Psoas muscle (tissue), 8 donors: ENCODE measurements around the gene MCOLN1. TPM values are rescaled to one million over a fixed set of nuclear protein-coding genes. Genes with fewer than 3 reads are reported as not detected.

Source experiments
- ATAC-seq, 4 donors: fragments of 200-7000 bp; cut with Tn5 transposase; one replicate each; pipeline ENCODE4 v1.9.1; 2020; ENCODE audit warnings: moderate library complexity in 3 of 4, mild to moderate bottlenecking in 2 of 4
- DNase-seq, 2 donors: peaks; one replicate each; pipeline ENCODE4 v3.0.0-alpha.2; 2020
- H3K27ac ChIP-seq: fragments of 200-600 bp; one replicate; pipeline ENCODE4 v1.8.0; 2022
- H3K27me3 ChIP-seq, 3 donors: fragments of 200-600 bp in 1 of 3; one replicate each; pipeline versions ENCODE4 v1.6.1 to v1.8.0; 2013 to 2022; ENCODE audit warnings: low read length in 2 of 3, mild to moderate bottlenecking in 2 of 3, moderate library complexity in 1 of 3; ENCODE audit not compliant: insufficient read depth in 3 of 3
- H3K36me3 ChIP-seq, 2 donors: fragments of 200-600 bp in 1 of 2; one replicate each; pipeline versions ENCODE4 v1.6.1 to v1.8.0; 2013 to 2022; ENCODE audit warnings: low read depth in 1 of 2, mild to moderate bottlenecking in 1 of 2, moderate library complexity in 1 of 2; ENCODE audit not compliant: insufficient read depth in 1 of 2
- H3K4me1 ChIP-seq: fragments of 200-600 bp; one replicate; pipeline ENCODE4 v1.8.0; 2022
- H3K4me3 ChIP-seq: fragments of 200-600 bp; one replicate; pipeline ENCODE4 v1.8.0; 2022; ENCODE audit warnings: mild to moderate bottlenecking
- H3K9me3 ChIP-seq: fragments of 200-600 bp; one replicate; pipeline ENCODE4 v1.8.0; 2022
- WGBS, 3 donors: extraction: QIAGEN DNeasy Blood & Tissue Kit; methylation state at CpG; one replicate each; pipeline versions ENCODE4 v1.1.6 to v1.1.7; 2013; 5-methylcytosine and 5-hydroxymethylcytosine counted together
- intact Hi-C, 2 donors: fragments of 100-400 bp; cut with DNase I; formaldehyde crosslinking; loops; one replicate each; pipeline versions ENCODE4 v1.11.0 to v1.14.2; 2022
- polyA plus RNA-seq, 3 donors: library from polyadenylated mRNA; stranded (reverse); fragments of 200-250 nt; gene quantifications; one replicate each; pipeline ENCODE4 v1.2.3, GENCODE V29; 2013
- total RNA-seq, 4 donors: library from RNA; stranded (reverse); fragmentation: NEBNext Ultra II Directional in 2 of 4; extraction: Animal tissue kit (Norgen Biotek cat#: 25700) in 2 of 4; gene quantifications; one replicate each; pipeline versions ENCODE4 v1.2.1 to v1.2.4, GENCODE V29; 2021 to 2023
- TF ChIP-seq, protein P1 (sequence below): fragments of 200-600 bp; IDR thresholded peaks from one replicate; pipeline ENCODE4 v1.8.0; 2022; ENCODE audit warnings: antibody characterized with exemption
- donor health status: healthy with polysubstance abuse.
- donor health status: DM: no; HTN: no; CAD: no; lungs with moderate emphysema.
- donor health status: Bipolar disorder and iron deficiency.
- donor health status: healthy.
- donor health status: DM: yes; HTN: yes; CAD: no.
- donor health status: DM: no; HTN: no; CAD: no.
- donor health status: DM: no; HTN: no; CAD: no.
- donor health status: DM: yes; HTN: yes; CAD: no.

Gene MCOLN1
- total and polyA plus RNA-seq, 7 donors: 15.4 to 28.6 (median 17.8) TPM

DNA sequence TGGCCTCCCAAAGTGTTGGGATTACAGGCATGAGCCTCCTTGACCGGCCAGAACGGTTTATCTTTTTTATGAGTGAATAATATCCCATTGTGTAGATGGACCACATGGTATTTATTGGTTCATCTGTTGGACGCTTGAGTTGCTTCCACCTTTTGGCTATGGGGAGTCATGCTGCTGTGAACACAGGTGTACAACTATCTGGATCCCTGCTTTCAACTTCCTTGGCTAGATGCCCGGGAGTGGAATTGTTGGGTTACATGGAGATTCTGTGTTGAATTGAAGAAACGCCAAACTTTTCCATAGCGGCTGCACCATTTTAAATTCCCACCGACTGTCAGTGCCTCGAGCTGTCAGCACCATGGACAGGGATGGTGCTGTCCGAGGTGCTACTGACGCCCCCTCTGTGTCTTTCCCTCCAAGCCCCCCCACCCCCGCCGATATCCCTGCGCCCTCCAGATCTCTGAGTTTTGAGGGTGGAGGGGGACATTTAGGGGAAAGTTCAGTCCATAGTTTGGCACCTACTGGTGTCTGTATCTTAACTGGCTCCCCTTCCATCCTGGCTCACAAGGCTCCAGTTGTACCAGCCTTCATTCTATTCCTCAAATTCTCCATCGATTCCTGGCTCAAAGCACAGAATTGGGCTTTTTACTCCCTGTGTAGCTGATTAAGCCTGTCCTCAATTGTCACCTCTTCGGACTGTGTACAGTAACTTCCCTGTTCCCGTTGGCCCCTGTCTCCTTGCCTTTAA lies 40.4 kb downstream of the MCOLN1 start:
- intact Hi-C loops: no loop called here
- Histone ChIP-seq H3K27ac (no peak overlapping the region), H3K36me3 (peaks cover 3 to 41% of the 10 kb centered on the region in 2 donors), H3K27me3 (no peaks in the 10 kb centered on the region), H3K4me3 (no peak overlapping the region), H3K9me3 (no peaks in the 10 kb centered on the region), H3K4me1 (no peaks in the 10 kb centered on the region)
- TF ChIP-seq, protein P1, sequence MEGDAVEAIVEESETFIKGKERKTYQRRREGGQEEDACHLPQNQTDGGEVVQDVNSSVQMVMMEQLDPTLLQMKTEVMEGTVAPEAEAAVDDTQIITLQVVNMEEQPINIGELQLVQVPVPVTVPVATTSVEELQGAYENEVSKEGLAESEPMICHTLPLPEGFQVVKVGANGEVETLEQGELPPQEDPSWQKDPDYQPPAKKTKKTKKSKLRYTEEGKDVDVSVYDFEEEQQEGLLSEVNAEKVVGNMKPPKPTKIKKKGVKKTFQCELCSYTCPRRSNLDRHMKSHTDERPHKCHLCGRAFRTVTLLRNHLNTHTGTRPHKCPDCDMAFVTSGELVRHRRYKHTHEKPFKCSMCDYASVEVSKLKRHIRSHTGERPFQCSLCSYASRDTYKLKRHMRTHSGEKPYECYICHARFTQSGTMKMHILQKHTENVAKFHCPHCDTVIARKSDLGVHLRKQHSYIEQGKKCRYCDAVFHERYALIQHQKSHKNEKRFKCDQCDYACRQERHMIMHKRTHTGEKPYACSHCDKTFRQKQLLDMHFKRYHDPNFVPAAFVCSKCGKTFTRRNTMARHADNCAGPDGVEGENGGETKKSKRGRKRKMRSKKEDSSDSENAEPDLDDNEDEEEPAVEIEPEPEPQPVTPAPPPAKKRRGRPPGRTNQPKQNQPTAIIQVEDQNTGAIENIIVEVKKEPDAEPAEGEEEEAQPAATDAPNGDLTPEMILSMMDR: no peak
- WGBS, 3 donors: 51 to 54% (median 52%) methylated on average over 16 of the region's 16 CpGs
- ATAC-seq (no peak), DNase-seq (no peak)

DNA sequence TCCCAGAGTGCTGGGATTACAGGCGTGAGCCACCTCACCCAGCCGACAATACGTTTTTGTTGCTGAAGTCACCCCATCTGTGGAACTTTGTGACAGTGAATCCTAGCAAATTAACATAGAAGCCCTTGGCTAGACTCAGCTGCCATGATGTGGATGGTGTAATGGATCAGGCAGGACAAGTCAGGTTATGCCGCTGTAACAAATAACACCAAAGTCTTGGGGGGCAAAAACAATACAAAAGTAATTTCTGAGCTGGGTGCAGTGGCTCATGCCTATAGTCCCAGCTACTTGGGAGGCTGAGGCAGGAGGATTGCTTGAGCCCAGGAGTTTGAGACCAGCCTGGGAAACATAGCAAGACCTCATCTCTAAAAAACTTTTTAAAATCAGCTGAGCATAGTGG lies 42.4 kb downstream of the MCOLN1 start:
- TF ChIP-seq, protein P1: no peak
- intact Hi-C loops: loop anchor here in 1 of 2 donors (5.0 kb wide), 2 partner anchors 112 to 232 kb away; partner anchors contain the start of gene MCEMP1
- Histone ChIP-seq H3K4me3 (no peak overlapping the region), H3K36me3 (peaks cover 0 to 21% of the 10 kb centered on the region in 2 donors), H3K27ac (no peak overlapping the region), H3K27me3 (no peaks in the 10 kb centered on the region), H3K9me3 (no peaks in the 10 kb centered on the region), H3K4me1 (no peaks in the 10 kb centered on the region)
- ATAC-seq (no peak), DNase-seq (no peak)
- WGBS, 3 donors: 92 to 97% (median 92%) methylated on average over 4 of the region's 4 CpGs

DNA sequence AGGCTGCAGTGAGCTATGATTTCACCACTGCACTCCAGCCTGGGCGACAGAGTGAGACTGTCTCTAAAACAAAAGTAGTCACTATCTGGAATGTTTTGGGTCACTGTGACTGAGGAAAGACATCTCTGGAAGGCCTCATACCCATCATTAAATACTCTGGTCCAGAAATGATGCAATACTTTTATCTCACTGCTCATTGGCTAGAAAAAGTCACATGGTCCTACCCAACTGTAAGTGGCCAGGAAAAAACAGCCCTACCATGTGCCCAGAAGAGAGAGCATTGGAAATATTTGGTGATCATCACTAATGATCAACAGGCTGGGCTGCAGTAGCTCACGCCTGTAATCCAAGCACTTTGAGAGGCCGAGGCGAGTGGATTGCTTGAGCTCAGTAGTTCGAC lies 42.9 kb downstream of the MCOLN1 start:
- Histone ChIP-seq H3K4me3 (no peak overlapping the region), H3K36me3 (peaks cover 0 to 16% of the 10 kb centered on the region in 2 donors), H3K9me3 (no peaks in the 10 kb centered on the region), H3K27me3 (no peaks in the 10 kb centered on the region), H3K4me1 (no peaks in the 10 kb centered on the region), H3K27ac (no peak overlapping the region)
- intact Hi-C loops: loop anchor here in 1 of 2 donors (5.0 kb wide), 2 partner anchors 112 to 232 kb away; partner anchors contain the start of gene MCEMP1
- ATAC-seq (no peak), DNase-seq (no peak)
- TF ChIP-seq, protein P1: no peak
- 68 to 93% (median 89%) methylated on average over 5 of the region's 5 CpGs for WGBS, 3 donors

DNA sequence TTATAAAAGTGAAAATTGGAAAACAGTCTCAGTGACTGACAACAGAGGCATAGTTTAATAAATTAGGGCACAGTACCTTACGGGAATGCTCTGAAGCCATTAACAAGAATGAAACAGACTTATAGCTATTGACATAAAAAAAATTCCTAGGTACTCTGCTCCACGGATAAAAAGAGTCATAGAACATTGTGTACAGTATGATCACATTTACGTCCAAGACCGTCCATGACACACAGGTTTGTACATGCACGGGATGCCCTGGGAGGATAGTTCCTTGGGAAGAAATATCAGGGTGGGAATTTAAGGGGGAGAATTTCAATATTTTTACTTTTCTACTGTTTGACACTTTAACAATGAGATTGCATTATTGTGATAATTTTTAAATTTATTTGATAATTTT lies 48.3 kb downstream of the MCOLN1 start:
- DNase-seq (no peak), ATAC-seq (no peak)
- intact Hi-C loops: loop anchor here in 1 of 2 donors (2.0 kb wide), 1 partner anchor 110 kb away; the partner anchor contains the start of gene TRAPPC5
- peaks cover 0 to 3% (median 0%) of the 10 kb centered on the region in 3 donors for H3K27me3 ChIP-seq
- TF ChIP-seq, protein P1: no peak
- H3K27ac ChIP-seq: no peak overlapping the region
- H3K4me3 ChIP-seq: no peak overlapping the region
- WGBS, 3 donors: 68 to 78% (median 76%) methylated on average over 5 of the region's 5 CpGs
- H3K4me1 ChIP-seq: no peaks in the 10 kb centered on the region
- no peaks in the 10 kb centered on the region for H3K9me3 ChIP-seq
- H3K36me3 ChIP-seq: no peaks in the 10 kb centered on the region
